Keratinocyte (primary cell): ENCODE data around the gene INO80. TPM values are rescaled to one million over a fixed set of nuclear protein-coding genes. Genes with fewer than 3 reads are reported as not detected.

ENCODE experiments used
- DNase-seq: peaks from one replicate; pipeline ENCODE4 v3.0.0-alpha.2; 2011; ENCODE audit warnings: low read depth, missing footprints, low spot score
- FAIRE-seq: peaks from 2 replicates; lab custom pipeline; 2011; peaks lifted over from hg19 to GRCh38; lab: Jason Lieb, UNC
- H2AFZ ChIP-seq: 2 replicates; pipeline ENCODE4 v1.6.0; 2012; ENCODE audit warnings: low read length, control low read depth, inconsistent platforms; ENCODE audit not compliant: control insufficient read depth
- H3K27ac ChIP-seq: 2 replicates; pipeline ENCODE4 v1.5.1; 2011; ENCODE audit warnings: low read length; ENCODE audit not compliant: control insufficient read depth, insufficient read depth
- H3K27me3 ChIP-seq: 3 replicates; pipeline ENCODE4 v1.6.0; 2011; ENCODE audit warnings: low read length; ENCODE audit not compliant: control insufficient read depth, insufficient read depth; ENCODE audit errors: extremely low read depth
- H3K36me3 ChIP-seq, 2 experiments: 2 replicates in 1 of 2; 3 replicates in 1 of 2; pipeline ENCODE4 v1.5.1; 2011; ENCODE audit warnings: low read length in 2 of 2, mild to moderate bottlenecking in 1 of 2; ENCODE audit not compliant: control insufficient read depth in 2 of 2, insufficient read depth in 2 of 2; ENCODE audit errors: extremely low read depth in 1 of 2
- H3K4me1 ChIP-seq: 3 replicates; pipeline ENCODE4 v1.5.1; 2011; ENCODE audit warnings: low read length; ENCODE audit not compliant: control insufficient read depth, insufficient read depth; ENCODE audit errors: extremely low read depth
- H3K4me2 ChIP-seq: 3 replicates; pipeline ENCODE4 v1.6.0; 2011; ENCODE audit warnings: low read depth, low read length; ENCODE audit not compliant: control insufficient read depth, insufficient read depth; ENCODE audit errors: extremely low read depth
- H3K4me3 ChIP-seq, 3 experiments: fragments of 200-600 bp in 1 of 3; sonication (generic) in 1 of 3; 2 replicates in 2 of 3; 3 replicates in 1 of 3; pipeline ENCODE4 v1.5.1; 2011 to 2016; ENCODE audit warnings: low read length in 3 of 3, mild to moderate bottlenecking in 3 of 3, control low read depth in 2 of 3, inconsistent platforms in 1 of 3, low read depth in 1 of 3, mixed read lengths in 1 of 3, mixed run types in 1 of 3, moderate library complexity in 1 of 3; ENCODE audit not compliant: control insufficient read depth in 2 of 3, insufficient read depth in 2 of 3; ENCODE audit errors: extremely low read depth in 1 of 3
- H3K79me2 ChIP-seq: 2 replicates; pipeline ENCODE4 v1.6.0; 2012; ENCODE audit warnings: low read length; ENCODE audit not compliant: control insufficient read depth, insufficient read depth
- H3K9ac ChIP-seq: 3 replicates; pipeline ENCODE4 v1.6.0; 2011; ENCODE audit warnings: low read length; ENCODE audit not compliant: control insufficient read depth, insufficient read depth; ENCODE audit errors: extremely low read depth
- H3K9me1 ChIP-seq: 3 replicates; pipeline ENCODE4 v1.6.0; 2011; ENCODE audit warnings: low read length; ENCODE audit not compliant: control insufficient read depth, insufficient read depth; ENCODE audit errors: extremely low read depth
- H3K9me3 ChIP-seq: 2 replicates; pipeline ENCODE4 v1.5.1; 2012; ENCODE audit warnings: low read depth, low read length; ENCODE audit not compliant: control insufficient read depth
- H4K20me1 ChIP-seq: 3 replicates; pipeline ENCODE4 v1.6.0; 2011; ENCODE audit warnings: low read length; ENCODE audit not compliant: control insufficient read depth, insufficient read depth; ENCODE audit errors: extremely low read depth
- EZH2 ChIP-seq: IDR thresholded peaks from one replicate; pipeline ENCODE4 v1.6.1; 2012; ENCODE audit warnings: inconsistent platforms, mild to moderate bottlenecking, low read length, moderate library complexity
- dilution Hi-C: fragments of 300-500 bp; cut with MboI; formaldehyde crosslinking; loops from one replicate; pipeline ENCODE4 v1.7.0; 2020; ENCODE audit warnings: low sequenced_read_pairs; ENCODE audit not compliant: extremely low pct_ligation_motif_present
- polyA plus RNA-seq, 5 experiments: library from polyadenylated mRNA; depleted of rRNA in 3 of 5; stranded (reverse) in 3 of 5; stranded (forward) in 1 of 5; unstranded in 1 of 5; fragments of >200 nt; gene quantifications; 1 replicate in 1 of 5; 2 replicates in 3 of 5; 3 replicates in 1 of 5; pipeline versions ENCODE4 v1.2.1 to v1.2.3, GENCODE V29; 2011 to 2012; ENCODE audit warnings: missing spikeins in 2 of 5, low read depth in 1 of 5, low replicate concordance in 1 of 5
- TF ChIP-seq, protein P1 (sequence below), 3 experiments: IDR thresholded peaks in 1 of 3; conservative IDR thresholded peaks in 1 of 3; optimal IDR thresholded peaks in 1 of 3; 2 replicates in 2 of 3; 3 replicates in 1 of 3; pipeline versions ENCODE3 to v1.5.1; 2011; ENCODE audit warnings: low read length in 3 of 3, mild to moderate bottlenecking in 3 of 3, moderate library complexity in 2 of 3, control low read depth in 1 of 3, inconsistent platforms in 1 of 3; ENCODE audit not compliant: insufficient read depth in 2 of 3; ENCODE audit errors: extremely low read depth in 1 of 3

Gene INO80
- polyA plus RNA-seq, 1 donor (not counting 4 experiments of a cell fraction or from before 2014, with no cell fraction given): 10.3 TPM

DNA sequence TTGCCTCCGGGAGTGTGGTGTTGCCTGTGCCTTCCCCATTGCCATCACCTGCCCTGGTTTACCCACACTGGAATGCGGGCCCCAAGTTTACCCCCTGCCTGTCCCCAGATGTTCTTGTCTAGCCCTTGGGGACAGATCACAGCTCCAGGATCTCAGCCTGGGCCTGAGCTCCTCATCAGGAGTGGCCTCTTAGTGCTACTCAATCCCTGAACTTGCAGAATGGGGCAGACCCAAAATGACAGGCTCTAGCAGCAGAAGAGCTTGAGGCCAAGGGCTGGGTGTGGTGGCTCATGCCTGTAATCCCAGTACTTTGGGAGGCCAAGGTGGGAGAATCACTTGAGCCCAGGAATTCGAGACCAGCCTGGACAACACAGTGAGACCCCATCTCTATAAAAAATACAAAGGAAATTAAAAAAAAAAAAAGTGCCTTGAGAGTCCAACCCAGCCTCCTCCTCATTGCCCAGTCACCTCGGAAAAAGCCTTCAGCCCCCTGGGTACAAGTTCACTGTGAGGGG, 159.0 kb downstream of the INO80 start:
- peaks cover 3% of the 10 kb centered on the region for H4K20me1 ChIP-seq
- H3K9me1 ChIP-seq: no peaks in the 10 kb centered on the region
- H3K4me3 ChIP-seq: no peak overlapping the region
- H3K27me3 ChIP-seq: no peaks in the 10 kb centered on the region
- no peak overlapping the region for H3K4me2 ChIP-seq
- no peaks in the 10 kb centered on the region for H3K79me2 ChIP-seq
- no peaks in the 10 kb centered on the region for H3K9me3 ChIP-seq
- peaks cover 4 to 15% of the 10 kb centered on the region in 2 experiments for H3K36me3 ChIP-seq
- FAIRE-seq: no peak
- no peak for TF ChIP-seq EZH2
- TF ChIP-seq, protein P1, sequence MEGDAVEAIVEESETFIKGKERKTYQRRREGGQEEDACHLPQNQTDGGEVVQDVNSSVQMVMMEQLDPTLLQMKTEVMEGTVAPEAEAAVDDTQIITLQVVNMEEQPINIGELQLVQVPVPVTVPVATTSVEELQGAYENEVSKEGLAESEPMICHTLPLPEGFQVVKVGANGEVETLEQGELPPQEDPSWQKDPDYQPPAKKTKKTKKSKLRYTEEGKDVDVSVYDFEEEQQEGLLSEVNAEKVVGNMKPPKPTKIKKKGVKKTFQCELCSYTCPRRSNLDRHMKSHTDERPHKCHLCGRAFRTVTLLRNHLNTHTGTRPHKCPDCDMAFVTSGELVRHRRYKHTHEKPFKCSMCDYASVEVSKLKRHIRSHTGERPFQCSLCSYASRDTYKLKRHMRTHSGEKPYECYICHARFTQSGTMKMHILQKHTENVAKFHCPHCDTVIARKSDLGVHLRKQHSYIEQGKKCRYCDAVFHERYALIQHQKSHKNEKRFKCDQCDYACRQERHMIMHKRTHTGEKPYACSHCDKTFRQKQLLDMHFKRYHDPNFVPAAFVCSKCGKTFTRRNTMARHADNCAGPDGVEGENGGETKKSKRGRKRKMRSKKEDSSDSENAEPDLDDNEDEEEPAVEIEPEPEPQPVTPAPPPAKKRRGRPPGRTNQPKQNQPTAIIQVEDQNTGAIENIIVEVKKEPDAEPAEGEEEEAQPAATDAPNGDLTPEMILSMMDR (optimal IDR thresholded peaks at IDR 0.05 in 1 of 3, IDR thresholded peaks at IDR 0.05 in 1 of 3, conservative IDR thresholded peaks at IDR 0.05 in 1 of 3; ENCODE audit: extremely low read depth in 1 of 3, insufficient read depth in 2 of 3, low read length in 3 of 3): no peak
- no peak overlapping the region for H3K27ac ChIP-seq
- no peak overlapping the region for H2AFZ ChIP-seq
- H3K9ac ChIP-seq: no peak overlapping the region
- peaks cover 19% of the 10 kb centered on the region for H3K4me1 ChIP-seq
- DNase-seq: no peak
- dilution Hi-C loops: no loop called here

DNA sequence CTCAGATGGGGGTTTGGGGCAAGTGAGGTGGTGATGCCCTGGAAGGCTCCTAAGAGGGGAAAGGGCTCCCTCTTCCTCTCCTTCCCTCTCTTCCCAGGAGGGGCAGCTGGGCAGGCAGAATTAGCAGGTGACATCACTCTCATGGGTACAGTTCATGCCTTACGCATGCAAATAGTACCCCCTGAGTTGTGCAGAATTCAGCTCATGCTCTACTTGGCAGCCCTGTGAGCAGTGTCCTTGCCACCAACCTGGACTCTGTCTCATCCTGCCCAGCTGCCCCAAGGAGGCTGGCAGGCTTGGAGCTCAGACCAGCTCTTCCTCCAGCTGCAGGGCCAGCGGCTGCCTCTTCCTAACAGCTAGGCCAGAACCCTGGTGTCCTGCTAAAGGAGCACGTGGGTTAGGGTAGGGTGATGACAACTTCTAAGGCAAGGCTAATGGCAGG, 159.5 kb downstream of the INO80 start:
- Histone ChIP-seq H2AFZ (no peak overlapping the region), H3K4me2 (no peak overlapping the region), H3K9me1 (no peaks in the 10 kb centered on the region), H3K4me3 (no peak overlapping the region), H3K4me1 (peaks cover 20% of the 10 kb centered on the region), H3K9me3 (no peaks in the 10 kb centered on the region), H3K79me2 (no peaks in the 10 kb centered on the region), H3K36me3 (peaks cover 4 to 15% of the 10 kb centered on the region in 2 experiments), H4K20me1 (peaks cover 3% of the 10 kb centered on the region), H3K27ac (no peak overlapping the region), H3K9ac (no peak overlapping the region), H3K27me3 (no peaks in the 10 kb centered on the region)
- dilution Hi-C loops: no loop called here
- DNase-seq (no peak), FAIRE-seq (no peak)
- TF ChIP-seq, protein P1 (optimal IDR thresholded peaks at IDR 0.05 in 1 of 3, IDR thresholded peaks at IDR 0.05 in 1 of 3, conservative IDR thresholded peaks at IDR 0.05 in 1 of 3; ENCODE audit: extremely low read depth in 1 of 3, insufficient read depth in 2 of 3, low read length in 3 of 3): no peak
- no peak for TF ChIP-seq EZH2
